ENCODE results near the gene RNASE12. TPM values are rescaled to one million over a fixed set of nuclear protein-coding genes. Genes with fewer than 3 reads are reported as not detected.

The RNASE12 gene
- total RNA-seq, 1 donor from 2014 or later: not detected

DNA sequence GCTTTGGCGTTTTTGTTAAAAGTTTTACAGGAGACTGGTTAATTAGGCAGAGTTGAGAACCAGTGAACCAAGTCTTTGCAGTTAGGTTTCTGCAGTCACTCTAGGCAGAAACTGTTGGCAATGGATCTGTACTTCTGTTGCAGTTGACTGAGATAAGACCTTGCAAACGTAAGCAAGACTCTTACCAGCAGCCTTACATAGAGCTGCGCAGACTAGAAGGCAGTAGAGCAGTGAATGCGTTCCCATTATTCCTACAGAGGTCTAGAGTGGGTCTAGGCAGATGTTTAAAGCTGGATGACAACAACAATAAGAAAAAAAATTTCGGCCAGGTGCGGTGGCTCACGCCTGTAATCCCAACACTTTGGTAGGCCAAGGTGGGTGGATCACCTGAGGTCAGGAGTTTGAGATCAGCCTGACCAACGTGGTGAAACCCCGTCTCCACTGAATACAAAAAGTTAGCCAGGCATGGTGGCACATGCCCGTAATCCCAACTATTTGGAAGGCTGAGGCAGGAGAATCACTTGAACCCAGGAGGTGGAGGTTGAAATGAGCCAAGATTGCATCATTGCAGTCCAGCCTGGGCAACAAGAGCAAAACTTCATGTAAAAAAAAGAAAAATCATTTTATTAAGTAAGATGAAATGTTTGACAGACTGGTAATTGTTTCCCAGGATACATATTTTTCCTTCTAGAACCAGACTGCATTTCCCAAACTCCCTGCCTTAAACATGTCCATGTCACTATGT, 42.6 kb downstream of the RNASE12 start:
- Histone ChIP-seq H3K4me3 (ENCODE audit: low read depth, low read length) (no peak overlapping the region), H3K27me3 (ENCODE audit: control insufficient read depth, insufficient read depth, low read length) (peaks cover 2% of the 10 kb centered on the region), H3K36me3 (ENCODE audit: control insufficient read depth, insufficient read depth, low read length) (no peaks in the 10 kb centered on the region)
- no peak for DNase-seq (ENCODE audit: low read depth)
- FAIRE-seq: no peak
- TF ChIP-seq, protein P1, sequence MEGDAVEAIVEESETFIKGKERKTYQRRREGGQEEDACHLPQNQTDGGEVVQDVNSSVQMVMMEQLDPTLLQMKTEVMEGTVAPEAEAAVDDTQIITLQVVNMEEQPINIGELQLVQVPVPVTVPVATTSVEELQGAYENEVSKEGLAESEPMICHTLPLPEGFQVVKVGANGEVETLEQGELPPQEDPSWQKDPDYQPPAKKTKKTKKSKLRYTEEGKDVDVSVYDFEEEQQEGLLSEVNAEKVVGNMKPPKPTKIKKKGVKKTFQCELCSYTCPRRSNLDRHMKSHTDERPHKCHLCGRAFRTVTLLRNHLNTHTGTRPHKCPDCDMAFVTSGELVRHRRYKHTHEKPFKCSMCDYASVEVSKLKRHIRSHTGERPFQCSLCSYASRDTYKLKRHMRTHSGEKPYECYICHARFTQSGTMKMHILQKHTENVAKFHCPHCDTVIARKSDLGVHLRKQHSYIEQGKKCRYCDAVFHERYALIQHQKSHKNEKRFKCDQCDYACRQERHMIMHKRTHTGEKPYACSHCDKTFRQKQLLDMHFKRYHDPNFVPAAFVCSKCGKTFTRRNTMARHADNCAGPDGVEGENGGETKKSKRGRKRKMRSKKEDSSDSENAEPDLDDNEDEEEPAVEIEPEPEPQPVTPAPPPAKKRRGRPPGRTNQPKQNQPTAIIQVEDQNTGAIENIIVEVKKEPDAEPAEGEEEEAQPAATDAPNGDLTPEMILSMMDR (IDR thresholded peaks at IDR 0.05; ENCODE audit: insufficient read depth, low read length, severe bottlenecking): no peak

DNA sequence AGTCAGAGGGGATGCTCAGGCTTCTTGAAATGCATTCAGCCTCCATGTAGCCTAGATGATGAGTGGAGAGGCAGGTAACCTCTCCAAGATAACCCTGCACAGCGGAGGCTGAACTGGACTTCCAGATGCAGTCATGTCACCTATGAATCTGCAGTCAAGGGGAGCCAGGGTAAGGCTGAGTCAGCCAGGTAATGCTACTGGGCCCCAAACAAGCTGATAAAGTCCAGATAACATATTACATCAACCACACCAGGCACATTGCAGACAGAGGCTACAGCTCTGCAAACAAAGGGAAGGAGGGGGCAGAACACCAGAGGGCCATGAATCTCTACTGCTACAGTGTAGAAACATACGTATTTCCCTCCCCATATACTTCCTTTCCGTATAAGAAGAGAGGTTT, 44.3 kb downstream of the RNASE12 start:
- FAIRE-seq (peak; percentile 91), DNase-seq (ENCODE audit: low read depth) (no peak)
- Histone ChIP-seq H3K36me3 (ENCODE audit: control insufficient read depth, insufficient read depth, low read length) (no peaks in the 10 kb centered on the region), H3K4me3 (ENCODE audit: low read depth, low read length) (no peak overlapping the region), H3K27me3 (ENCODE audit: control insufficient read depth, insufficient read depth, low read length) (peaks cover 2% of the 10 kb centered on the region)
- TF ChIP-seq, protein P1 (IDR thresholded peaks at IDR 0.05; ENCODE audit: insufficient read depth, low read length, severe bottlenecking): no peak

Other genes starting within 250 kb of the RNASE12 start
- 7.9 and 11.6 TPM in 2 replicates for gene PARP2, start 247.7 kb downstream of the RNASE12 start, total RNA-seq
- 9.7 and 10.2 TPM in 2 replicates for gene TEP1, start 177.9 kb downstream of the RNASE12 start, total RNA-seq
- not detected in 2 replicates for gene KLHL33, start 155.2 kb downstream of the RNASE12 start, total RNA-seq
- gene OSGEP, start 136.6 kb downstream of the RNASE12 start, total RNA-seq: 15.0 and 15.4 TPM in 2 replicates
- 25.3 and 56.1 TPM in 2 replicates for gene APEX1, start 136.2 kb downstream of the RNASE12 start, total RNA-seq
- gene PIP4P1, start 129.9 kb downstream of the RNASE12 start, total RNA-seq: 19.3 and 24.7 TPM in 2 replicates
- 70.2 and 109 TPM in 2 replicates for gene PNP, start 122.0 kb downstream of the RNASE12 start, total RNA-seq
- not detected in 2 replicates for gene RNASE10, start 85.8 kb downstream of the RNASE12 start, total RNA-seq
- not detected in 2 replicates for gene RNASE9, start 30.3 kb downstream of the RNASE12 start, total RNA-seq
- not detected in 2 replicates for gene RNASE11, start 3.4 kb downstream of the RNASE12 start, total RNA-seq
- not detected in 2 replicates for gene OR6S1, start 50.3 kb upstream of the RNASE12 start, total RNA-seq
- gene RNASE4, start 93.2 kb upstream of the RNASE12 start, total RNA-seq: 2.9 and 4.7 TPM in 2 replicates
- 2.4 and 2.9 TPM in 2 replicates for gene ANG, start 97.4 kb upstream of the RNASE12 start, total RNA-seq
- not detected in 2 replicates for gene EDDM3A, start 154.5 kb upstream of the RNASE12 start, total RNA-seq
- gene EDDM3B, start 177.0 kb upstream of the RNASE12 start, total RNA-seq: not detected in 2 replicates
- not detected in 2 replicates for gene RNASE6, start 189.9 kb upstream of the RNASE12 start, total RNA-seq
- gene RNASE1, start 211.5 kb upstream of the RNASE12 start, total RNA-seq: not detected in 2 replicates

Measured in bronchial epithelial cell (primary cell).